Hypothalamus (tissue), 51 donors: ENCODE data around the gene PANK1.

Experiments used
- DNase-seq, 51 donors: peaks; one replicate each; lab custom pipeline; 2025; lab: John Stamatoyannopoulos, UW

PANK1 gene

DNA sequence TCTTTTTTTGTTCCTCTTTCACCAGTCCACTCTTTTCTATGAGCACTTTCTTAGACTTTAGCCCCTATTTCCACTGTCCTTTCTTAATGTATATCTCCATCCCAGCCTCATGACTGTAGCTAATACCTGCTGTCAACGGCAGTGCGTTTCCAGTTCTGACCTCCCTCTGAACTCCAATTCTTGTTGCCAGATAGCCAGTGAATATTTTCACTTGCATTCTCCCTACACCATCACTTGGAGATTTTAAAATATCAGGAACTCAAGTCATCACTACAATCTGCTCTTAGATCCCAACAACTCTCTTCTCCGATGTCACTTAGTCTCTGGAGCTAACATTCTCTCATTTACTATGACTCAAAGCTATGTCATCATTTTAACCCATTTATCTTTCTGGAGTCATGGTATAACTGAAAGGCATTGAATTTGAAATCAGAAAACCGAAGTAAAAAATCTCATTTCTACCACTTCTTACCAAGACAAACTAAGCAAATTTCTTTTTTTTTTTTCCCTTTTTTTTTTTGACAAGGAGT, 104.6 kb downstream of the PANK1 start:
- DNase-seq, result no peak

DNA sequence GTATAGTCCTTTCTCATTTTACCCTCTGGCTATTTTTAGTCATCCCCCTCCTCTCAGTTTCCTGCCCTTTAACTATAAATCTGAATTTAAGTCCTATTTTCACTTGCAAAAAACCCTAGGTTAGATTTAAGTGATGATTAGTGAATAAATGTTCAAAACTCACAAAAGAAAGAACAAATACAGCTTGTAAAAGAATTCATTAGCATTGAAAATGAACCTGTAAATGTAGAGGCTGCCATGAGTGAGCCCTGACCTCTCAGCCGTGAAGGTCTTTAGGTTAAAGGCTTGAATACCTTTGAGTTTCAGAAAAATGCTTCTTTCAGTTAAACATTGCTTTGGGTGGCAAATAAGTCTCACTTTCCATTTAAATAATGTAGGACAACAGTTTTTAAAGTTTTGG, 107.7 kb downstream of the PANK1 start:
- no peak for DNase-seq

DNA sequence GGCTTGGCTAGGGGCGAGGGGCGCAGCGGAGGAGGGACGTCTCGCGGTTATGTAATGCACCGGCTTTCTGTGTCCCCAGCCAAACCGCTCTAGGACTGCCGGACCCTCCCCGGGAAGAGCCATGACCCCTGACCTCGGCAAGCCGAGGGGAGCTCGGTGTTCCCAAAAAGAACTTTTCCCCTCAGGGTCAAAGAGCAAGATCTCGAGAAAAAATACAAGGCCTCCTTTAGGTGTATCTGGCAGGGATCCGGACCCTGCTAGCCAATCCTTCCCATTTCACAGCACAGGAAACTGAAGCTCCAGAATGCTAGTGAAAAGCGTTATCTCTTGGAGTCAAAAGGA, 109.1 kb downstream of the PANK1 start:
- no peak for DNase-seq

DNA sequence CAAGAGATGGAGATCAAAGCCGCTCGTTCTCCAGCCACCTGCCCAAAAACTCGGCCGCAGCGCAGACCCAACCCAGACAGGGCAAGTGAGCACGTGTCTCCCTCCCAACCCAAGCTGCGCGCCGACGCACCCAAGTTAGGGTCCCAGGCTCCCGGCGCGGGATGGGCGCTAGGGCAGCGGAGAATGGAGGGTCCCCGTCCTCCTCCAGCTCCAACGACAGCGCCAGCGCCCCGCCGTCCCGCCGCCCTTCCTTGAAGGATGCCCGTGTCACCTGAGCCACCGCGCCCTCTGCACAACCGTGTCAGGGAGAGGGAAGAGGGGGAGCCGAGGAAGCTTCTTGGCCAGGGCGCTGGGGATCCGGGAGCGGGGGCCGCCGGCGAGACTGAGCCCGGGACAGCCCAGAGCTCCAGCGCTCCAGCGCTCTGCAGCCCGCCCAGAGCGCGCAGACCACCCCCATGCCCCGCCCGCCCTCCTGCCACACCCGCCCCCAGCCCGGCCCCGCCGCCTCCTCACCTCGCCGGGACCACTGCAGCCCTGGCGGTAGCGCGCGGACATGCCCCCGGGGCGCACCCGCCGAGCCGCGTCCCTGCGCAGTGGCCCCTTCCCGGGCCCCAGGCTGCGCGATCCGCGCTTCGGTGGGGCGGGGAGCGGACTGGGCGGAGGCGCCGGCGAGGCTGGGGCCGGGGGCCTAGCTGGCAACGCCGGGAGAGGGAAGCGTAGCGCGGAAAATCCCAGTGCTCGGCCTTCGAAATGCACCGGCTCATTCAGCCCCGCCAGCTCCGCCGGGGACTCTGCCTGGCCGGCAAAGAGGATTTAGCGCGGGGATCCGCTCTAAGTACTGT, 109.7 kb downstream of the PANK1 start, which contains the start of gene SLC16A12:
Gene SLC16A12 (minus strand): TSS at position 424 of the 842 bp plus-strand sequence. CDS start 73,016 bp downstream, outside the sequence.
- DNase-seq, result no peak

DNA sequence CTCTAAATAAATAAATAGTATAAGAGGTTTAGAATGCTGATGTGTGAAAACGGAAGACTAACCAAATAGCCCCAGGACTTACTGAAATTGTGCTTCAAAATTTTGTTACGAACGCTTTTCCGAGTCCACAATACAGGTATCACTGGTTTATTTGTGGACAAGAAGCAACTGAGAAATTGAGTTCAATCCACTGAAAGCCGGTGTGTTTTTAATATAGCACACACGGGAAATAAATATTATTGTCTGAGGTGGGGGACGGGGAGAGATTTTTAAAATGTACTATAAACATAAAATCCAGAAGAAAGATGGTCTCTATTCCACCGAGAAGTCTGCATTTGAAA, 110.2 kb downstream of the PANK1 start:
- DNase-seq, result no peak
